Measurements from ENCODE around the gene SLC29A3.

- no peak for TF ChIP-seq POLR2AphosphoS5 (IDR thresholded peaks at IDR 0.05)
- TF ChIP-seq CTCF (IDR thresholded peaks at IDR 0.05), result no peak
Observed at GRCh38 chr10:71308985-71309384, 10.1 kb upstream of the SLC29A3 start.
